HG03060 (cell line): ENCODE data around the gene AK5.

Experiments used
- ATAC-seq: cut with Tn5 transposase; IDR thresholded peaks from one replicate; pipeline ENCODE4 v1.9.1; 2021; ENCODE audit warnings: low read depth, moderate number of reproducible peaks; ENCODE audit not compliant: unreplicated experiment

Gene AK5

DNA sequence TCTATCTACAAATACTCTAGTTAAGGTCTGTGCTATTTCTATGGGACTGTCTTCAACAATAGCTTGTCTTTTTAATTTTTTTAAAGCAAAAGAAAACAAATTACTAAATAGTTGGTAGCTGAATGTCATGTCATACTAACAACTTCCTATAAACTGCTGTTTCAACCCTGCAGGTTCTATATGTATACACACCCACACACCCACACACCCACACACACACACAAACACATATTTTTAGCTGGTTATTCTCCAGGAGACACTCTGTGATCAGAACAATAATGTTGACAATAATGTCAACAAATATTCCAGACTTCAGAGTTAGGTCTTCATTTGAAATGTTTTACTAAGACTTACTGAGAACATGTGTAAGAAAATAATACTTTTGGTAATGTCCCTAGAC, 66.7 kb downstream of the AK5 start:
- no peak for ATAC-seq

DNA sequence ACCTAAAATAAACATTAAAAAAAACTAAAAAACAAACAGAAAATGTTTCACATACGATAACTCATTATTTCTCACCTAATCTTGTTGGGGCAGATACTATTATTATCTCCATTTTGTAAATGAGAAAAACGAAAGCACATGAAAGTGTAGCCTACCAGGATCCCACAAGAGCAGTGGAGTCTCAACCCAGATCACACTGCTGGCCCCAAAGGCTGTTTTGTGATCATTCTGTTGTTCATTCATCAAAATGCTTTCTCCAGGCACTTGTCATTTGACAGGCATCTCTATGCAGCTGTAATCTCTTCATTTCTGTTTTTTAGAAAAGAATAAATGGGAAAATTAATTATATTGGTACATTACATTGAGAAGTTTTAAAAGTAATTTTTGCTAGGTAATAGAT, 67.5 kb downstream of the AK5 start:
- ATAC-seq = no peak

DNA sequence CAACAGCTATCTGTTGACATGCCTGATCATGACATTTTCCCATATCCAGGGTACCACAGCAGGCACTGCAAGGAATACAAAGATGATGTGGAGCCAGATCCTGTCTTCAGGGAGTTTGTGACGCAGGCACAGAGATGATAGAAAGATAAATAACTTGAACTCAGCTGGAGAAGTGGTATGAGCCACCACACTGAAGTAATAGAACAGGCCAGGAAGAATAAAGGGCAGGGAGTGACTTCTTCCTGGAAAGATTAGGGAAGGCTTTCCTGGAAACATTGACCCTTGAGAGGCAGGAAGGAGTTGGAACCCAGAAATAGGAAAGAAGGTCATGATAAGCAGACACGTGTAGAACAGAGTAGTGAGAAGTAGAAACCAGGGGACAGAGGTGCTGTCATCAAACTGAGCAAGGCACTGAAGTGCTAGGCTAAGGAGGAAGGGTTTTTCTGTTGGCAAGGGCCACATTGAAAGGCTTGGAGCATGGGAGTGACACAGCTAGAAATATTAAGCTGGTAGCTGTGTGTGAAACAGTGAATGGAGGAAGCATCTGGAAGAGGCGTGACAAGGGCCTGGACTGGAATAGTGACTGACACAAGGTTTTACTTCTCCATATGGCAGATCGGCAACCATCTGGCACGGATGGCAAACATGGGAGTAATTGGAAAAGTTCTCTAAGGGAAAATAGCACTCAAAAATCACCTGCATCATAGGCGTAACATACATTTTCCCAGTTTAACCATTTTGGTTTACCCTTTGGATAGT, 68.4 kb downstream of the AK5 start:
- no peak for ATAC-seq

DNA sequence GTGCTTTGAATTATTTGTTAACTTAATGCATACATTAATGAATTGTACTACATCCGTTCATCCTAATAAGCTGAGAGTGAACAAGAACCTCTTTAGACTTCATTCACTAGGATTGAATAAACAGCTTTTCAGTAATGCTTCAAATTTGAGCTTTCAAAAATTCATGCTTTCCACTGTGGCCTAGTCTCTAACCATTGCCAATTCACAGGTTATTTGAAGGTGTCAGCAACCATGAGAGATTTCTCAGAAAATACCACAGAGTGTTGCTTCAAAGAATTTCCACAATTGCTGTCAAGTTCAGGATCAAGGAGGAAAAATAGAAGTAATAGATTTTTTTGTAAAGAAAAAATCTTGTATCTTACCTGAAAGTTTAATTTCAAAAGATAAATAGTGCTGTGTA, 72.7 kb downstream of the AK5 start:
- ATAC-seq = no peak

DNA sequence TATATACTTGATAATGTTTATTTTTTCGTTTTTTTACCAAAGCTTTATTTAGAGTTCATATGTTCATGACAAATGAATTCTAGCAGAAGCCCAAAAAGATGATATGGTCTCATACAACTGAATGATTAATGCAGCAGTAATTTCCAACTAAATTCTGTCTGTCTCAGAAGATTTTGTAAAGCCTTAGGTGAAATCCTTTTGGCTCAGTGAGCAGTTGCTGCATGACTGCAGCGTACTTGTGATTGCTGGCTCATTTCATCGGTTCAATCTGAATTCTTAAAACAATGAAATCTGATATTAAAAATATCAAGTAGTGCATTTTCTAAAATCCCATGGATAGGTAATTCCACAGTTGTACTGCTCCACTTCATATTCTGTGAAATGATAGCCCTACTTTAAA, 73.2 kb downstream of the AK5 start:
- ATAC-seq = no peak

DNA sequence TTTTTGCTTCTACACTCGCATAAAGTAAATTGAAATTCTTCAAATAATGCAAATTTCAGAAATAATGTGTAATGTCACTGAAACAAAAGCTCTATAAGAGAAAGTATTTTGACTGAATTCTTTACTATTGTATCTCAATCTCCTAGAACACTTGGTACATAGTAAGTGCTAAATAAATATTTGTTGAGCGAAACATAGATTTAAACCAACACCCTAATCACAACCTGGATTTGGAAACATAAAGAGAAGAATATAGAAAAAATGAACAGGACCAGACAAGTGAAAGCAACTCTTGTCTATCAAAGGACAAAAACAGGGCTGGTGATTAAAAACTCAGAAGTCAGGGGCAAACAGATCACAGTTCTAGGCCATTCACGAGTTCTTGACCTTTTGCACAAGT, 74.3 kb downstream of the AK5 start:
- no peak for ATAC-seq

DNA sequence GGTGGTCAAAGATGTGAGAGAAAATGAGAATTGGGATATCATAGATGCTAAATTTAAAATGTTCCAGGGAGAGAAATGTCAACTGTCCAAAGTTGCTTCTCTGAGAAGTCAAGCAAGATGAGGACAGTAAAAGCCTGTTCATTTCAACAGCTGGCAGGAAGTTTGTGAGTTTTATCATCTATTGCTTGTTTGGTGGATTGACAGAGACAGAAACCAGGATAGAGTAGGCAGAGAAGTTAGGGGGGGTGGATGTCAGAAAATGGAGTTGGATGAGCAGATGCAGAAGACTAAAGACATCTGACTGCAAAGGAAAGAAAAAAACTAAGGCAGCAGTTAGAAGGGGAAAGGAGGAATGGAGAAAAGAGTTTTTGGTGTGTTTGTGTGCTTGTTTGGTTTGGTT, 78.4 kb downstream of the AK5 start:
- no peak for ATAC-seq

DNA sequence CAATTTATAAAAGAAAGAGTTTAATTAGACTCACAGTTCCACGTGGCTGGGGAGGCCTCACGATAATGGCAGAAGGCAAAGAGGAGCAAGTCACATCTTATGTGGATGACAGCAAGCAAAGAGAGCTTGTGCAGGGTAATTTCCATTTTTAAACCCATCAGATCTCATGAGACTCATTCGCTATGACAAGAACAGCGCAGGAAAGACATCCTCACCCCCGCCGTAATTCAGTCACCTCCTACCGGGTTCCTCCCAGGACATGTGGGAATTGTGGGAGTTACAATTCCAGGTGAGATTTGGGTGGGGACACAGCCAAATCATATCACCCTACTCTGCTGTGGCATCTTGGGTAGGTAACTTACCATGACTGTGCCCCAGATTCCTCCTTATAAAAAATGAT, 79.8 kb downstream of the AK5 start:
- no peak for ATAC-seq

DNA sequence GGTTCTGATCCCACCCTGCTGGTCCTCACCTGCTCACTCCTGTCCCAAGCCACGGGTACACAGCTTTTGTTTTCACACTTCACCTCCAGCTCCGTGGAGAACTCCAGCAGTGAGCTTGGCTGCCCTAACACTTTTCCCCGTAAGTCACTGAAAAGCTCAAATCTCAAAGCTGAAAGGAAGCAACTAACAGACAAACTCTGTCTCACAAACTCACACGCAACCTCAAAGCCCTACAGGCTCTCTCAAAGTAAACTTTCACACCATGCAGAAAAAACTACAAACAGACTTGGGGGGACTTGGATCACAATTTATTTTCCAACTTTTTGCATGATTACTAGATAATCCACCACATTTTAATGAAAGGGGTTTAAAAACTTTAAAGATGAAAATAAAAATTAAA, 88.3 kb downstream of the AK5 start:
- no peak for ATAC-seq

DNA sequence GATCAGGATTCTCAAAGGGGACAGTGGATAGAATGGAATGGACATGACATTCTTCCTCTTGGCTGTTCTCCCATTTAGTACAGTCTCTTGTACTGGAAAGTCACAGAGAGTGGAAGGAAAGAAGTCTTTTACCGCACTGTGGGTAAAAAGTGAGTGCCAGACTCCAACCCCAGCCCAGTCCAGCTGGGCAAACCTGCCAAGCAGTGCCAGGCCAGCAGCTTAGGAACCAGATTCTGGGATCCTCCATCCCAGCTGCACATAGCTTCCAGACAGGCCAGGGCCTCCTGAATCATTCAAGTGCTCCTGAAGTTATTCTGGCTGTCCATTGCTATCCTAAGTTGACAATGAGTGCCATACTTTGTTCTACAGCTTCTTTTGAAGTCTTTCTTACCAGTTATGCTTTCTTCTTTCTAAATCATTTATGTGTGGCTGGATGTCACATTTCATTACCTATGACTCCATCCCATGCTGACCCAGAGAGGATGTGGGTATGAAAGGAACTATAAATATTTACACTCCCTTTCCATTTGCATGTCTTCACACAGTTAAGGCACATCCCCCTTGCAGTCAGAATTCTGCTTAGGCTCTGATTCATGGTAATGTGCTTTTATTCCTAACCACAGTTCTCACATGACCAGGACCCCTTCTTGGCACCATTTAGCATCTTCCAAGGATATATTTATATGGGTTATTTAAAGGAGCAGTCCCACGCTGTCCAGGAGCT, 88.9 kb downstream of the AK5 start:
- no peak for ATAC-seq

DNA sequence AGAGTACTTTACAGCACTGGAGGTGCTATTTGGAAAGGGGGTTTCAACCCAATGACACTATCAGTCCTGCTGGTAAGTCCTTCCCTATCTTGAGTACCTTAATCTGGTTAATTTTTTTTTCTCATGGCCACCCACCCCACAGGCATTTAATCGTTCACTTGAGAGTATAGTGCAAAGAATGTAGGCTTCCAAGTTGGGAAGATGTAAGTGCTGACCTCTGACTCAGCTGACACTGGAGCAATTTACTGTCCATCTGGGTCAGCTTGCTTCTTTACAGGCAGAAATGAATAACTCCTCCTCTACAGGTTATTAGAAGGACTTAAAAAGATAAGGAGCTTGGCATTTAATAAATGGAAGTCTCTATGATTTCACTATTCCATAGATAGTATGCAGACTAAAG, 89.6 kb downstream of the AK5 start:
- no peak for ATAC-seq

DNA sequence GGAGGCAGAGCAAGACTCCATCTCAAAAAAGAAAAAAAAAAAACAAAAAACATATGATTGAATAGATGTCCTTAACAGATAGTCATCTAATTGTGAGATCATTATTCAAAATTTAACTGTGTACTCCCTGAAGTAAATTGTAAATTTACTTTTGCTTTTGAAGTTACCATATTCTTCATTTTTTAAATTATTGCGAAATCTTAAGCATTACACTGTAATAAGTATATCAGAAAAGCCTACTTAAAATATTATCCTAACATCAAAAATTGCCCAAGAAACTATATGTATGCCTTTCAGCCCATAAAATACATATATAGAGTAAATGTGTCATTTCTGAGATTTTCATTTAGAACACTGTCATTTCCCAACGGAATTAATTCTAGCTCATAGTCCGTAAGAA, 91.9 kb downstream of the AK5 start:
- ATAC-seq = no peak

DNA sequence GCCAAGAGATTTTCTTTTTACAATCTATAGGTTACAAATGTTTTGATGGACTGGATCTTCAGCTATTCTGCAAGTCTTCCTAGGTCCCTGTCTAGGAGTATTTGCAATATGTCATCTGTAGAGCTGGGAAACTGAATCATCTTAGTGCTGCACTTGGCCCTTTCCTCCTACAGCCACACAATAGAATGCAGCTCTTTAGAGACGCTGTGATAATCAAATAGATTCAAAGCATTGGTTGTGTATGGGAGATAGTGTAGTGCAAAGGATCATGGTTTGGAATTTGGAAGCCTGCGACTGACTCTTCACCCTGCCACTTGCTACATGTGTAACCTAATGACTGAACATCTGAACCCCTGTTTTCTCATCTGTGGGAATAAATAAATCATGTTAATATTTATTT, 93.7 kb downstream of the AK5 start:
- no peak for ATAC-seq

DNA sequence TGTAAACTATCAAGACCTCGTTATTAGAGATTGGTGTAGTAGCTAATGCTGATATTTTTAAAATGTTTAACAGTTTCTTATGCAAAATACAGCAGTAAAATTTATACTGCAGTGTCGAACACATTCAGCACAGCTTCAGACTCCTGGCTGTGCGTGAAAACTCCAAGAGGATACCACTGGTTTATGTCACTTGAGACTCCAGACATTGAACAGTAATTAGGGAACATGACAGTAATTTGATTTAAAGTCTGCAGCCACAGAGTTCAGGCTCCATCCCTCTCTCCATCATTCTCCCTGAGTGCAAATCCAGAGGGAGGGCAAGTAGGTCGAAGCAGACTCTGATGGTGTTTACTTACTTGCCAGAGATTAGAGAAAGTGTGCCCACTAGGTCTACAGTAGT, 94.2 kb downstream of the AK5 start:
- ATAC-seq = no peak

DNA sequence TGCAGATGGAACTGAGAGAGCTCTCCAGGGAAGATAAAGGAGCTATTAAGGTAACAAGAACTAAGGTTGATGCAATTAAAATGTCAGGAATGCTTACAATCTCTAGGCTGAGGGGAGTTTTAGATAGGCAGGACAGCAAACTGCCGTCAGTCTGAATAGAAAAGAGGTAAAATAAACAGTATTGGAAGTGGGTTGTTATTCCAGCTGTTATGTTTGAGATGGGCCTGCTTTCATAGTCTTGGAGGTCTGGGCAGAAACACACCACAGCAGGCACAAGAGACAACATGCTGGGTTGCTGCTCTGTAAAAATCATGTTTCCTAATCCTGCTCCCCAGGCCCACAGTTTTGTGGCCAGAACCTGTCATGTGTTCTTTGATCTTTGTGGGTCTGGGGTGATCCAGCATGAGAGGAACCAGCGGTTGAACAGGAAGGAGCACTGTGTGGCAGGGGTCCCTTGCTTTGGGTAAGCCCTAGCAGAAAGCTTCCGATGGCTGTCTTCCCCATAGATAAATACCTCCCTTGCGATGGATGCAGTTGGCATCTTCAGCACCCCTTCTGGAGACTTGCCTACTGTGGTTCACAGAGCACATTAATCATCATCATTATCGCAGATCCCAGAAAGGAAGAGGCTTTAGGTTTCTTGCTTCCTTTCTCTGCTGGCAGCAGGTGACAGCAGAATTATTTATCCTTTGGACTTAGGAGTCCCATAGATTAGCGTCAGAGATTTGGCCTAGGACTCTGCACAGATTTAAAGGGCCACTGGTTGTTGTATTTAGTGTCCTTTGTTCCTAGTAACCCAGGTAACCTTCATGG, 97.1 kb downstream of the AK5 start:
- no peak for ATAC-seq

DNA sequence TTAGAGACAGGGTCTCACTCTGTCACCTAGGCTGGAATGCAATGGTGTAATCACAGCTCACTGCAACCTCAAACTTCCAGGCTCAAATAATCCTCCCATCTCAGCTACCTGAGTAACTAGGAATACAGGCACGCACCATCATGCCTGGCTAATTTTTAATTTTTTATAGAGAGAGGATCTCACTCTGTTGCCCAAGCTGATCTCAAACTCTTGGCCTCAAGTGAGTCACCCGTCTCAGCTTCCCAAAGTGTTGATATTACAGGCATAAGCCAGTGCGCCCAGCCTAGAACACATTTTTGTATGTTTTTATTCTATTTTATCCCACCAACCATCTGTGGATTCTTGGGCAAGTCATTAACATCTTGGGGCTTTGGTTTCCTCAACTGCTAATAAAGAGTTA, 100.5 kb downstream of the AK5 start:
- ATAC-seq = no peak

DNA sequence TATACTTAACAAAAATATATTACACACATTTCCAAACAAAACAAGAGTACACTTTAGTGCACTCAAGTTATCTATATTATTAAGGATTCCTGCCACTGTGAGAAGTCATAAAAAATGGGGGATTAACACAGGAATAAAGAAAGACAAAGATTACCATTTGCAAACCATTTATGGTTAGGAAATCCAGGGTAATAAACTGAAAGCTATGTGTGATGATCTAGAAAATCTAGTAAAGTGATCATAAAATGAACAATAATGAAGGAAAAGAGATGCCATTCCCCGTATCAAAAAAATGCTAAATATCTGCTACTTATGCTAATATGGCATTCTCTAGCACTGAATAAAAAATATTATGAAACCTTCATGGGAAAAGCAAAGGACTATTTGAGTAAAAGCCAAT, 101.4 kb downstream of the AK5 start:
- no peak for ATAC-seq

DNA sequence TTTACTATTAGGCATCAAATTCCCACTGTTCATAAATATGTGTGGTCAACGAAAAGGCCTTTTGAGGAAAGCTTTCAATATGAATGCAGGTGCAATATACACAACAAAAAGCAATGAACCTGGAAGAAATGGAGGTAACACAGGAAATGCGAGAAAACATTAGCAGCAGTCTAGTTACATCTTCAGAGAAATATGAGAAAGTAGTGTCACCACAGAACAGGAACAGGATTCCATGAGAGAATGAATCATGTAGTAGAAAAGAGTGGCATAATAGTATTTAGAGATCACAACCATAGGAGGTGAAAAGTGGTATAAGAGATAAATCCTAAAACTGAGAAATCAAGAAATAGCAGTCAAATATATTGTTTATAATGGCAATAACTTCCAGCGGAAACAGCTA, 103.7 kb downstream of the AK5 start:
- ATAC-seq = no peak

DNA sequence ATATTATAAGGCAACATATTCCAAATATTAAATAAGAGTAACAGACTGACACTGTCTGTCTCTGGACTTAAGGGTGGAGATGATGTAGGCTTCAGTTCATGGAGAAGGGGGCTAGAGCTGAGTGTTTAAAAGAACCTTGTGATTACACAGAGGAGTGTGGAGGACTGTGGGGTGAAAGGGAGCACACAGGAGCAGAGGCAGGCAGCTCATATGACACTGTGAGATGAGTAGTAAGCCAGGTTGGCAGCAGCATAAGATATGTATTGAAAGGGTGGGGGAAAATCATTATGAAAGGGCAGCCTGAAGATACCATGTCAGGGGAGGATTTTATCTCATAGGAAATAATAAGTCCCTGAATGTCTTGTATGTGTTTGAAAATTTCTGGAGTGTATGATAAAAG, 104.5 kb downstream of the AK5 start:
- ATAC-seq = no peak

DNA sequence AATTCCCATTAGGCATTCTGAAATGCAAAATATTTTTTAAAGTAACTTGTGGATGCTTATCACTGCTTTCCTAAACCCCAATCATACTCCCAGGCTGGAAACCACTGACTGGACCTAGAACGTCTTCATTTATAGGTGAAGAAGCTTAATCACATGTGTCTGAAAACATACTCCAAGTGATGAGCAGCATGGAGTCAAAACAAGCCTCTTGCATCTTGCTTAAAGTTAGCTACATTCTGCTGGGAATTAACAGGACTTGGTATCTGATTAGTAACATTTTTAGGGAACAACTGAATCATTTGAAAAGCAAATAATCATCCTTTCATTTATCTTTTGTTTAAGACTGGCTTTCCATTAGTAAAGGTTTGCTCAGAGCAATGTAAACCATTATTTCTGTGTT, 105.7 kb downstream of the AK5 start:
- no peak for ATAC-seq

DNA sequence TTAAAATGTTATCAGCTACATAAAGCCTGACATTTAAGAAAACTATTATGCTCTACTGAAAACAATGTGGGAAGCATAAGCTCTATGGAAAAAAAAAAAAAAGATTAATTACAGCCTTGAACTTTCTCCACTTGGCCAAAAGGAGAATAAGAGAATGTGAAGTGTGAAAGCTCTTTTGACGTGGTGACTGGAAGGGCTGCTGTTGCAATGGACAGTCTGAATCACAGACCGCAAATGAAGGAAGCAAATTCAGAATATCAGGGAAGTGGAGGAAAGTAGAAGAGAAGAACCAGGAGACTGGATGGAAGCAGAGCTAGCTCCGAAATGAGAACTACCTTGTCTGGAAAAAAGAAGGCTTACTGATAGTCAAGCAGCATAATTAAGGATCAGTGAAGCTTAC, 106.8 kb downstream of the AK5 start:
- ATAC-seq = no peak

DNA sequence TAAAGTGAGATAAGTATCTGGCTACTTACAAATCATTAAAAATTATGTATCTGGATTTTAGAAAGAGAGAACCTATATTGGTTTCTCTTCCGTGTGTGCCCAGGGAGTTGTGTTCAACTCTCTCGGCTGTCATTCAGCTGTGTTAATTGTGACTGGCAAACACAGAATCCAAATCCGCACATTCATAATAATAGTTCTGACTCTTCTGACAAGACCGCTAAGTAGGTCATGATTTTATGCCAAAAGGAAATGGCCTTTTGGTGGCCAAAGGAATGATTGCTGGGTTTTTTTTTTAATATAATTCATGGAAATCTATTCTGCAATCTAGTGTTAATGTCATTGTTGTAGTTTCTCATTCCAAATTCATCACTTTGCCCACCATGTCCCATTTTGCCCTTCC, 110.7 kb downstream of the AK5 start:
- ATAC-seq = no peak
